ENCODE data around the gene BPIFB3.
"Not testable (repeated sequence)": the region's sequence is repeated elsewhere in the genome, so short reads cannot be mapped to it uniquely, and the experiment has no call there.

The BPIFB3 gene

DNA sequence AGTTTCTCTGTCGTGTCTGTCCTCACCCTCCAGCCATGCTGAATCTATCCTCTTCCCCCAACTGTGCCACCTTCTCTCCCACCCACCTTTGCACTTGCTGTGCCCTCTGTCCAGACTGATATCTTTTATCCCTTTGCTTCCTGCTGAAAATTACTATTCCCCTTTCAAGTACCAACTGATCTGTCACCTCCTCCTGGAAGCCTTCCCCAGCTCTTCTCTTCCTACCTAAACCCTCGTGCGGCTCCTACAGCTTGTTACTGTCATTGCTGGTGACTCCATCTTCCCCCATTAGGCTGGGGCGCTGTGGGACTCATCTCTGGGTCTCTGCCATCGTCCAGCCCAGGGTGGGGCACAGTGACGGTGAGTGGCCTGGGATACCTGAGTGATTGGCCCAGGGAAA, 21.1 kb upstream of the BPIFB3 start:
- Mint-ChIP-seq H3K27me3 (no peaks in the 10 kb centered on the region), H3K9me3 (no peaks in the 10 kb centered on the region), H3K36me3 (ENCODE audit: low read depth) (no peaks in the 10 kb centered on the region), H3K27ac (no peak overlapping the region), H3K4me3 (no peak overlapping the region), H3K4me1 (no peaks in the 10 kb centered on the region)
- ATAC-seq (no peak), DNase-seq (no peak)

DNA sequence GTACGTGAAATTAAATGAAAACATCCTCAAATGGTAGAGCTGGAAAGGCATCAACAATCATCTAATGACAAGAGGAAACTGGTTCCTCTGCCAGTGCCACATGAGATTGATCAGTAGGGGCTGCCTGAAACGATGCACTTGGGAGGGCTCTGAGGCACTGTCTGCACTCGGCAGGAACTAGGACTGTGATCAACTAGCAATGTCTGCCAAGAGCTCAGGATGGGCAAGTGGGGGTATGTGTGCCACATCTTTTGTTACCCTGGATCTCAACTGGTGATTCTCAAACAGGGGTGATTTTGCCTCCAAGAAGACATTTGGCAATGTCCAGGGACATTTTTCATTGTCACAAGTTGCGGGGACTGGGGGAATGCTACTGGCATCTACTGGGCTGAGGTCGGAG, 20.3 kb upstream of the BPIFB3 start:
- no peak for ATAC-seq
- no peaks in the 10 kb centered on the region for H3K36me3 Mint-ChIP-seq (ENCODE audit: low read depth)
- H3K27ac Mint-ChIP-seq, result no peak overlapping the region
- H3K27me3 Mint-ChIP-seq, result no peaks in the 10 kb centered on the region
- no peaks in the 10 kb centered on the region for H3K9me3 Mint-ChIP-seq
- no peaks in the 10 kb centered on the region for H3K4me1 Mint-ChIP-seq
- no peak overlapping the region for H3K4me3 Mint-ChIP-seq
- no peak for DNase-seq

DNA sequence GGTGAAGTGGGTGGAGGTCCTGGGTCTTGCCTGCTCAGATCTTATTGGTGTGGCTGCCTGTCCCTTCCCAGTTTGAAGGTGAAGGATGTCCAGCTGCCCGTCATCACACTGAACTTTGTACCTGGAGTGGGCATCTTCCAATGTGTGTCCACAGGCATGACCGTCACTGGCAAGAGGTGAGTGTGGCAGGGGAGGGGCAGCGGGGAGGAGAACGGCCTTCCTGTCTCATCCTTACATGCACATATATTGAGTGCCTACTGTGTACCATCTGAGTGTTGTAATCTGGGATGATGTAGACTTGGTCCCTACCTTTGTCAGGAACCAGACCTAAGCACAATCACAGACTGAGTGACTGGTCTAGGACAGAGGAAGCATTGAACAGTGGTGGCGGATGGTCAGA, 19.6 kb upstream of the BPIFB3 start:
- ATAC-seq (no peak), DNase-seq (no peak)
- Mint-ChIP-seq H3K4me1 (no peaks in the 10 kb centered on the region), H3K27me3 (no peaks in the 10 kb centered on the region), H3K4me3 (no peak overlapping the region), H3K36me3 (ENCODE audit: low read depth) (no peaks in the 10 kb centered on the region), H3K27ac (no peak overlapping the region), H3K9me3 (no peaks in the 10 kb centered on the region)

DNA sequence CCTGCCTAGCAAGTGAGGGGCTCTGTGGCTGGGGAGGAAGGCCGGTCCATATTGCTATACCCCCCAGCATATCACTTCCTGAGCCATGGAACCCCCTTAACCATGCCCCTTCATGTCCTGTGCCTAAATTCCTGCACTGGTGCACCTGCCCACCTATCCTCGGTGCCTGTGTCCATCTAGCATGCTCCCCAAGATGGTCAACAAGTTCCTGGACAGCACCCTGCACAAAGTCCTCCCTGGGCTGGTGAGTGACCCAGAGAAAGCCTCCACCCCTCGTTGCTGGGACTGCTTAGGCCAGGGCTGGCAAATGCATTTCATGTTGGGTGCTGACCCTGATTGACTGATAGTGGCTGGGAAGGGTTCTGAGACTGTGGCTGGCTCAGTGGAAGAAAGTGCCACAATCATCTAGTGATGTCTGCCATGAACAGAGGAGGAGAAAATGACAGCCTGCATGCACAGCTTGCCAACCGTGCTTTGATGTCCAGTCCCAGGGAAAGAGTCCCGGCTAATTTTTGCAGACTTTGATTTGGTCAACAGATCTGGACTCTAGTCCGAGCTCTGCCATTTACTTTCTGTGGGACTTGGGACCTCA, 18.7 kb upstream of the BPIFB3 start:
- H3K27me3 Mint-ChIP-seq, result no peaks in the 10 kb centered on the region
- no peak overlapping the region for H3K27ac Mint-ChIP-seq
- ATAC-seq (no peak), DNase-seq (no peak)
- no peaks in the 10 kb centered on the region for H3K9me3 Mint-ChIP-seq
- no peaks in the 10 kb centered on the region for H3K4me1 Mint-ChIP-seq
- H3K36me3 Mint-ChIP-seq (ENCODE audit: low read depth), result no peaks in the 10 kb centered on the region
- H3K4me3 Mint-ChIP-seq, result no peak overlapping the region

DNA sequence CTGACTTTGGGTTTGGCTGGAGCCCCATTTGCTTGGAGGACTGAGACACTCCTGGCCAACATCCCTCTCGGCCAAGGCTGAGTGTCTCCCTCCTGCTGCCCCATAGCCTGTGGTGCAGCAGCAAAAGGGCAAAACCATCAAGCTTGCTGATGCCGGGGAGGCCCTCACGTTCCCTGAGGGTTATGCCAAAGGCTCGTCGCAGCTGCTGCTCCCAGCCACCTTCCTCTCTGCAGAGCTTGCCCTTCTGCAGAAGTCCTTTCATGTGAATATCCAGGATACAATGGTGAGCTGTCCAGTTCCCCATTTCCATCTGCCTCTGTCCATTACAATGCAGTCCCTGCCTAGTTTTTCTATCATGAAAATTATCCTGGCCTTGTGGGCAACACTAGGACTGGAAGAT, 16.2 kb upstream of the BPIFB3 start:
- no peak for ATAC-seq

DNA sequence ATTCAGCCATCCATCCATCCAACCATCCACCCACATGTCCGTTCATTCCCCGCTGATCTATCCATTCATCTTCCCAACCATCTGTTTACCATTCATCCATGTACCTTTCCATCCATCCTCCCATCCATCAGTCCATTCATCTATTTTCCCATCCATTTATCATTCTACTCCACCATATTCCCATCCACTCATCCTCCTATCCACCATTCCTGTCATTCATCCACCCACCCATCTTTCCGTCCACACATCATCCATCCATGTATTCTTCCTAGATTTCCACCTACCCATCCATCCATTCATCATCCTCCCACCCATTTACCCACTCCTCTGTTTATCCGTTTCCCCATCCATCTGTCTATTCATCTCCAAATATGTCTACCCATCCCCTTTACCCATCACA, 15.5 kb upstream of the BPIFB3 start:
- DNase-seq (no peak), ATAC-seq (no peak)
- H3K27me3 Mint-ChIP-seq, result no peaks in the 10 kb centered on the region
- no peak overlapping the region for H3K27ac Mint-ChIP-seq
- H3K36me3 Mint-ChIP-seq (ENCODE audit: low read depth), result no peaks in the 10 kb centered on the region
- no peaks in the 10 kb centered on the region for H3K4me1 Mint-ChIP-seq
- no peak overlapping the region for H3K4me3 Mint-ChIP-seq
- no peaks in the 10 kb centered on the region for H3K9me3 Mint-ChIP-seq

More for the DNA sequence above, 16.2 kb upstream of the BPIFB3 start:
- DNase-seq, result no peak
- H3K27me3 Mint-ChIP-seq, result no peaks in the 10 kb centered on the region
- H3K4me1 Mint-ChIP-seq, result no peaks in the 10 kb centered on the region
- H3K9me3 Mint-ChIP-seq, result no peaks in the 10 kb centered on the region
- no peaks in the 10 kb centered on the region for H3K36me3 Mint-ChIP-seq (ENCODE audit: low read depth)
- H3K27ac Mint-ChIP-seq, result no peak overlapping the region
- H3K4me3 Mint-ChIP-seq, result no peak overlapping the region

DNA sequence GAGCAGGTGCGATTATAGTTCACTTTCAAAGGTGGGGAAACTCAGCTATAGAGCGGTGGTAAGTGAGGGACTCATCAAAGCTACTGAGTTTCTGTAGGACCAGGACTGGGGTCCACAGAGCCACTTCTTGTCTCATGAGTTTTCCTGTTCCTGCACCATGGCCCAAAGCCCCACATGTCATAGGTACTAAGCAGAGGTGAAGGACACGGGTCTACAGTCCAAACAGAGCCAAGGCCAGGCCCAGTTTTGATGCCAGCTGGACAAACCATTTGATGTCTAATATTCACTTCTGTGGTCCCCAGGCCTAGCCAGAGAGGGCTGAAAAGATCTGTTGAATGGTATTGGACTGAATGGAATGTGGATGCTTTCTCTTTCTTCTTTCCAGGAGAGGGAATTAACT, 11.3 kb upstream of the BPIFB3 start:
- Mint-ChIP-seq H3K27ac (no peak overlapping the region), H3K4me3 (no peak overlapping the region), H3K27me3 (no peaks in the 10 kb centered on the region), H3K9me3 (peaks cover 13% of the 10 kb centered on the region), H3K36me3 (ENCODE audit: low read depth) (peaks cover 4% of the 10 kb centered on the region), H3K4me1 (no peaks in the 10 kb centered on the region)
- no peak for ATAC-seq
- no peak for DNase-seq

DNA sequence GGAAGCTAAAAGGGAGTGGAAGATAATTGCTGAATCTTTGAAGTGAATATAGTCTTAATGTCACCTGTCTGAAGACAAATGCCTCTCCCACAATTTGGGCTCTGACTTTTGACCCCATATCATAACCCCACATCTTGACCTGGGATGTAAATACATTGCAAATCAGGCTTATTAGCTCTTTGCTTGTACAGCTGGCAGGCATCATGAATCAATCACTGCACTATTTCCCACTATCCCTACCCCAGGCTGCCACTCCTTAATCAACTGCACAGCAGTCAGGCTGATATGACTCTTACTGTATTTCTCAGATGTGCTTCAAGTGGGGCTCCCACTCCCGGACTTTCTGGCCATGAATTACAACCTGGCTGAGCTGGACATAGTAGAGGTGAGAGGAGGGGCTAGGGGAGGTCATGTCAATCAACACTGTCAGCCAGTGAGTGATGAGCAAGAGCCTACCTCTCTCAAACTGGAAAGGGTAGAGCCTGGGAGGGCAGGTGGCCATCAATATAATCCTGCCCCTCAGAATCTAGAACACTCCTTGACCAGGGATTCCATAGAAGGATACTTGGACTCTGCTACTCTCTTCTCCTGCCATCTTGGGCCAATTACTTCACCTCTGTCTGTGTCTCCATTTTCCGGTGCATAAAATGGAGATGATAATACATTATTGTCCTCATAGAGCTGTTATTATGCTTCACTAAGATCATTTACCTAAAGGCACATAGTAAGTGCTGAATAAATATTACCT, 10.5 kb upstream of the BPIFB3 start:
- no peak overlapping the region for H3K4me3 Mint-ChIP-seq
- H3K27ac Mint-ChIP-seq, result no peak overlapping the region
- no peak for DNase-seq
- H3K9me3 Mint-ChIP-seq, result peaks cover 13% of the 10 kb centered on the region
- ATAC-seq, result no peak
- no peaks in the 10 kb centered on the region for H3K27me3 Mint-ChIP-seq
- H3K4me1 Mint-ChIP-seq, result no peaks in the 10 kb centered on the region
- peaks cover 4% of the 10 kb centered on the region for H3K36me3 Mint-ChIP-seq (ENCODE audit: low read depth)

DNA sequence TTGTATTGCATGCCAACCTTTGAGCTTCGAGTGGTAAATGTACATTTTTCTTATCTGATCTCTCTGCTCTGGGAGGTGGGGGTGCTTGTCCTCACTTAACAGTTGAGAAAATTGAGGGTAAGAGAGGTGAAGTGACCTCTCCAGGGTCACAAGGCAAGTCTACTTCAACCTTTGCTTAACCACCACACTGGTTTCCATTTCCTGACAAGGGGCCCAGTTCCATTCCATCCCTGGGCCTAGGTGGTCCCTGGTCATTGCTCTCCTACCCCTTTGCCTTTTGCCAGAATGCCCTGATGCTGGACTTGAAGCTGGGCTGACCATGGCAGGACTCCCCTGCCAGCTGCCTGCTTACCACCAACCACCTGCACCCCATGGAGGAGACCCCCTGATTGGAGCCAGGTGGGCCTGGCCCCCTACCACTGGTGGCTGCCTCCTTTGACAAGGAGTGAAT, 9.9 kb upstream of the BPIFB3 start:
- no peak overlapping the region for H3K4me3 Mint-ChIP-seq
- peaks cover 13% of the 10 kb centered on the region for H3K9me3 Mint-ChIP-seq
- no peak for ATAC-seq
- DNase-seq, result no peak
- peaks cover 4% of the 10 kb centered on the region for H3K36me3 Mint-ChIP-seq (ENCODE audit: low read depth)
- no peaks in the 10 kb centered on the region for H3K4me1 Mint-ChIP-seq
- H3K27me3 Mint-ChIP-seq, result no peaks in the 10 kb centered on the region
- no peak overlapping the region for H3K27ac Mint-ChIP-seq

DNA sequence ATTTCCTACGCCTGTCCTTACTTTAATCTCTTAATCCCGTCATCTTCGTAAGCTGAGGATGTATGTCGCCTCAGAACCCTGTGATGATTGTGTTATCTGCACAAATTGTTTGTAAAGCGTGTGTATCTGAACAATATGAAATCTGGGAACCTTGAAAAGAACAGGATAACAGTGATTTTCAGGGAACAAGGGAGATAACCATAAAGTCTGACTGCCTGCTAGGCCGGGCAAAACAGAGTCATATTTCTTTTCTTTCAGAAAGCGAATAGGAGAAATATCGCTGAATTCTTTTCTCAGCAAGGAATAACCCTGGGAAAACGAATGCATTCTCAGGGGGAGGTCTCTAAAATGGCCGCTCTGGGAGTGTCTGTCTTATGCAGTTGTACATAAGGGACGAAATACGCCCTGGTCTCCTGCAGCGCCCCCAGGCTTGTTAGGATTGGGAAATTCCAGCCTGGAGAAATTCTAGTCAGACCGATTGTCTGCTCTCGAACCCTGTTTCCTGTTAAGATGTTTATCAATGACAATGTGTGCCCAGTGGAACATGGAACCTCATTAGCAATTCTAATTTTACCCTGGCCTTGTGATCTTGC, 8.5 kb upstream of the BPIFB3 start:
- peaks cover 13% of the 10 kb centered on the region for H3K9me3 Mint-ChIP-seq
- not testable (repeated sequence) for H3K36me3 Mint-ChIP-seq (ENCODE audit: low read depth); ATAC-seq; H3K27me3 Mint-ChIP-seq; H3K4me1 Mint-ChIP-seq; H3K4me3 Mint-ChIP-seq; H3K27ac Mint-ChIP-seq; DNase-seq

DNA sequence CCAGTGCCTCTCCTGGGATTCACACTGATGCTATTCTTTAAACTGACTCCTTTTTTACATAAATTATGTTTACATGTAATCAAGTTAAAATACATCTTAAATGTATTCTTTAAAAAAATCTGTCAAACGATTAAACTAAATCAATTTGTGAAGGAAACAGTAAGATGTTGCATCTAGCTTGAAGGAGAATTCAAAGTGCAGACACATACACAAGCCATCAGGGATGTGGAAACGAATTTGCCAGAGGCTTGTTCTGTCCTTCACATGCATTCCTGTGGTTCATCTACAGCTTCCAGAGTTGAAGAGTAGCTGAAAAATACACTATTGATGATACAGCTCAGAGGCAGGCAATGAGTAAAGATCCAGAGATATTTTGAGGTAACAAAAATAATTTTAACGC, 7.3 kb upstream of the BPIFB3 start:
- Mint-ChIP-seq H3K4me1 (no peaks in the 10 kb centered on the region), H3K9me3 (peaks cover 13% of the 10 kb centered on the region), H3K4me3 (no peak overlapping the region), H3K36me3 (ENCODE audit: low read depth) (peaks cover 4% of the 10 kb centered on the region), H3K27ac (no peak overlapping the region), H3K27me3 (no peaks in the 10 kb centered on the region)
- no peak for DNase-seq
- ATAC-seq, result no peak

DNA sequence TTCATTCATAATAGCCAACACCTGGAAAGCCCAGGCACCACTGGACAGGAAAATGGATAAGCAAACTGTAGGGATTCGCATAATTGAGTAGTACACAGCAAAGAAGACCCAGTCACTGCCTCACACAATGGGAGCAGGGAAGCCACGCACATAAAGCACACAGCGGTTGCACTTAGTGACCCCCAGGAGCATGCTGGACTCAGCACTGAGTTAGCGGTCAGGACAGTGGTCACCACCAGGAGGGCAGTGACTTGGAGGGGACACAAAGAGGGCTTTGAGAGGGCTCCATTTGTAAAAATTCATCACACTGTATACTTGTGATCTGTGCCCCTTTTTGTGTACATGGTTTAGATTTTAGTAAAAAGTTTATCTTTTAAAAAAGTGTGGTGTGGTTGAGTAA, 2.4 kb upstream of the BPIFB3 start:
- H3K9me3 Mint-ChIP-seq, result no peaks in the 10 kb centered on the region
- H3K27me3 Mint-ChIP-seq, result no peaks in the 10 kb centered on the region

DNA sequence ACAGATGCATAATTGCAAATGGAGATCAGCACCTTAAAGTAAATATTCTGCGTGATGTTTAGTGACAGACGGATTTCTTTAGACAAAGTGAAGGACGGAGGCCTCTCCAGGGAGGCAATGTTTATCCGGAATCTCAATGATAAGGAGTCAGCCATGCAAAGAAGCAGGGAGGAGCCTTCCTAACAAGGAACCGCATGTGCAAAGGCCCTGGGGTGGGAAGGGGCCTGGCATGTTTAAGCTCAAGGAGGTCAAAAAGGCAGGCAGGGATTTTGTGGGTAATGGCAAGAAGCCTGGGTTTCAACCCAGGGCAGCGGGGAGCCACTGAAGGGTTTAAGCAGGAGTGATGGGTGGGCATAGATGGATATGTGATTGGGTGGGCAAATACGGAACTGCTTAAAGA, 678 bp downstream of the BPIFB3 start:
- Mint-ChIP-seq H3K4me1 (no peaks in the 10 kb centered on the region), H3K36me3 (ENCODE audit: low read depth) (no peaks in the 10 kb centered on the region), H3K9me3 (no peaks in the 10 kb centered on the region), H3K4me3 (no peak overlapping the region), H3K27ac (no peak overlapping the region), H3K27me3 (no peaks in the 10 kb centered on the region)
- DNase-seq (no peak), ATAC-seq (no peak)

More for the DNA sequence above, 2.4 kb upstream of the BPIFB3 start:
- no peak for ATAC-seq
- H3K27ac Mint-ChIP-seq, result no peak overlapping the region
- no peaks in the 10 kb centered on the region for H3K36me3 Mint-ChIP-seq (ENCODE audit: low read depth)
- DNase-seq, result no peak
- H3K4me1 Mint-ChIP-seq, result no peaks in the 10 kb centered on the region
- no peak overlapping the region for H3K4me3 Mint-ChIP-seq

DNA sequence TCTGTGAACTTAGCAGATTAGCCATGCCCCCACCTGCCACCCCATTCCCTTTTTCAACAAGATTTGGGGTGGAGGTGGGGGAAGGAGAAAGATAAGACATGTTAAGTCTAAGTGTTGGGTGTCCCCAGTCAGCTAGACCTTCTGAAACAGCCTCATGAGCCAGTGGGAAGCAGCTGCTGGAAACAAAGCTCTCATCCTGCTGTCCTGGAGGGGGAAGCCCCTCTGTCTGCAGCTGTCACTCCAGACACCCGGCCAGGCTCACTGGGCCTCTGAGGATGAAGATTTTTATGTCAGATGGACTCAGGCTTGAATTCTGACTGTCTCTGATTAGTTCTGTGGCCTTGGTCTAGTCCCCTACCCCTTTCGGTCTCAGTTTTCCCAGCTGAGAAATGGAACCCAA, 1.1 kb downstream of the BPIFB3 start:
- Mint-ChIP-seq H3K27me3 (no peaks in the 10 kb centered on the region), H3K27ac (no peak overlapping the region), H3K4me1 (no peaks in the 10 kb centered on the region), H3K36me3 (ENCODE audit: low read depth) (no peaks in the 10 kb centered on the region), H3K4me3 (no peak overlapping the region), H3K9me3 (no peaks in the 10 kb centered on the region)
- no peak for ATAC-seq
- no peak for DNase-seq

DNA sequence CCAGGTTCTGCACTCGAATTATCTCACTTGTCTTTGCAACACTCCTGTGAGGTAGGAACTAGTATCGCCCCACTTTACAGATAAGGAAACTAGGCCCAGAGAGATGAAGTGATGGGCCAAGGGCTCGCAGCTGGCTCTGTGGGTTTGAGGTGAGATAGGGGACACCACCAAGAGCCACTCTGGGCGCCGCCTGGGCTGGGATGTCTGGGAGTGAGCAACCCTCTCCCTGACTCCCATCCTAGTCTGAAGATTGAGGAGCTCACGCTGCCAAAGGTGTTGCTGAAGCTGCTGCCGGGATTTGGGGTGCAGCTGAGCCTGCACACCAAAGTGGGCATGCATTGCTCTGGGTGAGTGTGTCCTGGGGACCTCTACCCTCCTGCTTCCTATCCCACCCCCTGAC, 5.4 kb downstream of the BPIFB3 start:
- Mint-ChIP-seq H3K27ac (no peak overlapping the region), H3K9me3 (no peaks in the 10 kb centered on the region), H3K4me1 (no peaks in the 10 kb centered on the region), H3K36me3 (ENCODE audit: low read depth) (no peaks in the 10 kb centered on the region), H3K4me3 (no peak overlapping the region), H3K27me3 (no peaks in the 10 kb centered on the region)
- DNase-seq (no peak), ATAC-seq (no peak)

Data from activated naive CD8-positive, alpha-beta T cell treated with anti-CD3 and anti-CD28 coated beads, Interleukin-2, amount 50 U/mL, for 24 hours (primary cell).